ENCODE results near the gene AAGAB. TPM values are rescaled to one million over a fixed set of nuclear protein-coding genes. Genes with fewer than 3 reads are reported as not detected.

The AAGAB gene
- total RNA-seq, 2 experiments from 2014 or later = 42.6 to 51.2 TPM

- ATAC-seq (no peak), DNase-seq (no peak)
- peaks cover 7% of the 10 kb centered on the region for H3K9me3 Mint-ChIP-seq
- ChIA-PET CTCF (no interaction called here), POLR2A (no interaction called here)
- peaks cover 39% of the 10 kb centered on the region for H3K36me3 Mint-ChIP-seq (ENCODE audit: low read depth)
- no peak overlapping the region for H3K4me3 Mint-ChIP-seq
- H3K4me1 Mint-ChIP-seq (ENCODE audit: low read depth) = peaks cover 68% of the 10 kb centered on the region
- no peak for TF ChIP-seq CTCF (IDR thresholded peaks at IDR 0.05)
- H3K27me3 Mint-ChIP-seq = no peaks in the 10 kb centered on the region
- intact Hi-C loops (cut with micrococcal nuclease) = no loop called here
- no peak overlapping the region for H3K27ac Mint-ChIP-seq
These were observed 9.4 kb downstream of the AAGAB start for GRCh38 chr15:67244971-67245478.

DNA sequence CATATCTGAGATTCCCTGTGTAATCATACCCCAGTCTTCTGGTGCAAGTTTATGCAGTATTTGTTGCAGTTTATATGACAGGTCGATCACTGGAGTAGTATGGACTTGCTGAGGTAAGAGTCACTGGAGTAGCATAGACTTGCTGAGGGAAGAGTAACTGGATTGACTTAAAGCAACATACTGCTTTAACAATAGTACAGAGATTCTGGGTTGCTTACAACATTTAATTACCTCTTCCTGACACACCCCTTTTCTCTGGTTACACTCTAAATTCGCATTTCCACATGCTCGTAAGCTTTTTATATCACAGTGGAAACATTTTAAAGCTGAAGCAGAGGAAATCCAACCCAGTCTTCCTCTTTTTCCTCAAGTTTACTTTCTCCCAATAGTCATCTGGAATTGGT lies 11.8 kb downstream of the AAGAB start:
- DNase-seq = no peak
- H3K9me3 Mint-ChIP-seq = peaks cover 7% of the 10 kb centered on the region
- H3K27me3 Mint-ChIP-seq = no peaks in the 10 kb centered on the region
- intact Hi-C loops (cut with micrococcal nuclease) = no loop called here
- CTCF ChIA-PET = interaction anchor here (0.9 kb wide), 1 partner anchor 160 kb away, joined by 3 read pairs; no protein-coding TSS in a partner anchor
- H3K4me1 Mint-ChIP-seq (ENCODE audit: low read depth) = peaks cover 65% of the 10 kb centered on the region
- POLR2A ChIA-PET = no interaction called here
- peak; percentile 6 for ATAC-seq
- no peak overlapping the region for H3K27ac Mint-ChIP-seq
- no peak for TF ChIP-seq CTCF (IDR thresholded peaks at IDR 0.05)
- H3K36me3 Mint-ChIP-seq (ENCODE audit: low read depth) = peaks cover 31% of the 10 kb centered on the region
- H3K4me3 Mint-ChIP-seq = no peak overlapping the region

DNA sequence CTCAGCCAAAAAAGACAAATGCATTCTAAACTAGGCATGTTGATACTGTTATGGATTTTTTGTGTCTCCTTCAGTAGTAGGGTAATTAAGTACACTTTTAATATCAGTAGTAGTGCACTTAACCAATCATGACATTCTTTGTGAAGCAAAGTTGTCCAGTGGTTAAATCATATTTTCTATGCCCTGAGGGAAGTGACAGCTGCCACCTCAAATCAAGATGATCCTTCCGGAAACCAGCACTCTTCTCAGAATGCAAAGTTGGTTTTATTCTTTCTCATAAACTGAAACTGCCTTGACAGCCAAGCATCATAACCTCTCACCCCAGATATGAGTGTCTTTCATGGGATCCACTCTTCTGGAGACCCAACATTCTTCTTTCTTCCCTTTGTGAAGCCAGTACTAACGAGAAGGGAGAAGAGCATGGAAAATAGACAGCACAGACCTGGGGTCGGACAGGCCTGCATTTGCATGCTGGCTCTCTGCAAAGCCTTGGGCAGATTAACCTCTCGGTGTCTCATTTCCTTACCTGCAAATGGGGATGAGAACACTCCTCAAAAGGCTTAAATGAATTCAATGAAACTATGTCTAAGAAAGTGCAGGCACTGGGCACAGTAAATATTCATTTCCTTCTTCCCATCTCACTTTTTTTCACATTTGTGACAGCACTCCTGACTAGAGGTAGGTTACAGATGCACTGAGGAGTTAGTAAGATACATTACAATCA lies 13.2 kb downstream of the AAGAB start:
- peaks cover 17% of the 10 kb centered on the region for H3K36me3 Mint-ChIP-seq (ENCODE audit: low read depth)
- peaks cover 56% of the 10 kb centered on the region for H3K4me1 Mint-ChIP-seq (ENCODE audit: low read depth)
- peak; percentile 81 for ATAC-seq
- CTCF ChIA-PET = interaction anchor here (0.9 to 1.9 kb wide), 4 partner anchors 8 to 297 kb away, joined by 3 to 14 read pairs (median 4); no protein-coding TSS in a partner anchor
- intact Hi-C loops (cut with micrococcal nuclease) = loop anchor here (2.0 kb wide), 1 partner anchor 66 kb away; no protein-coding TSS in a partner anchor
- no peak overlapping the region for H3K4me3 Mint-ChIP-seq
- peak overlapping the region; percentile 81 for H3K27ac Mint-ChIP-seq
- H3K27me3 Mint-ChIP-seq = no peaks in the 10 kb centered on the region
- no peak for TF ChIP-seq CTCF (IDR thresholded peaks at IDR 0.05)
- POLR2A ChIA-PET = interaction anchor here (1.0 to 1.4 kb wide), 4 partner anchors 8 to 156 kb away, joined by 3 to 5 read pairs (median 4); no protein-coding TSS in a partner anchor
- no peaks in the 10 kb centered on the region for H3K9me3 Mint-ChIP-seq
- peak; percentile 50 for DNase-seq

GRCh38 chr15:67240235-67241131 lies 14.0 kb downstream of the AAGAB start:
- Mint-ChIP-seq H3K27me3 (no peaks in the 10 kb centered on the region), H3K9me3 (no peaks in the 10 kb centered on the region), H3K4me1 (ENCODE audit: low read depth) (peaks cover 53% of the 10 kb centered on the region), H3K4me3 (no peak overlapping the region), H3K36me3 (ENCODE audit: low read depth) (peaks cover 10% of the 10 kb centered on the region), H3K27ac (peak overlapping the region; percentile 81)
- DNase-seq = peak; percentile 35
- POLR2A ChIA-PET = interaction anchor here (0.7 to 2.3 kb wide), 7 partner anchors 9 to 1909 kb away, joined by 3 to 7 read pairs (median 4); no protein-coding TSS in a partner anchor
- ATAC-seq = peak; percentile 38
- intact Hi-C loops (cut with micrococcal nuclease) = loop anchor here (2.0 kb wide), 1 partner anchor 66 kb away; no protein-coding TSS in a partner anchor
- TF ChIP-seq CTCF (IDR thresholded peaks at IDR 0.05) = peak; percentile 52
- CTCF ChIA-PET = interaction anchor here (0.9 to 2.3 kb wide), 9 partner anchors 9 to 297 kb away, joined by 3 to 14 read pairs (median 6); no protein-coding TSS in a partner anchor

Data from activated CD8-positive, alpha-beta T cell treated with anti-CD3 and anti-CD28 coated beads for 36 hours (primary cell).